Mesodermal cell (in vitro differentiated cells): Measurements from ENCODE around the gene LIG1.

ENCODE experiments used
- H3K27ac ChIP-seq: 2 replicates; pipeline ENCODE4 v1.7.0; 2013; ENCODE audit warnings: mild to moderate bottlenecking, low read depth, low read length, moderate library complexity; ENCODE audit not compliant: severe bottlenecking
- H3K36me3 ChIP-seq: 2 replicates; pipeline ENCODE4 v1.7.1; 2013; ENCODE audit warnings: mild to moderate bottlenecking, low read length, moderate library complexity; ENCODE audit not compliant: control insufficient read depth, insufficient read depth
- H3K4me1 ChIP-seq: one replicate; pipeline ENCODE4 v1.7.1; 2013; ENCODE audit warnings: mild to moderate bottlenecking, low read length; ENCODE audit not compliant: insufficient read depth, control insufficient read depth, poor library complexity, severe bottlenecking
- H3K4me3 ChIP-seq: 2 replicates; pipeline ENCODE4 v1.7.0; 2013; ENCODE audit warnings: low read length, control low read depth, mild to moderate bottlenecking; ENCODE audit not compliant: insufficient read depth, poor library complexity, severe bottlenecking; ENCODE audit errors: extremely low read depth
- H3K9me3 ChIP-seq: 2 replicates; pipeline ENCODE4 v1.7.1; 2013; ENCODE audit warnings: mild to moderate bottlenecking, low read length, moderate library complexity; ENCODE audit not compliant: control insufficient read depth
- WGBS, 2 experiments: methylation state at CpG; one replicate each; pipeline ENCODE4 v1.1.5; 2013; ENCODE audit warnings: missing lambda C conversion rate in 2 of 2; ENCODE audit not compliant: insufficient coverage in 2 of 2; 5-methylcytosine and 5-hydroxymethylcytosine counted together

Gene LIG1

DNA sequence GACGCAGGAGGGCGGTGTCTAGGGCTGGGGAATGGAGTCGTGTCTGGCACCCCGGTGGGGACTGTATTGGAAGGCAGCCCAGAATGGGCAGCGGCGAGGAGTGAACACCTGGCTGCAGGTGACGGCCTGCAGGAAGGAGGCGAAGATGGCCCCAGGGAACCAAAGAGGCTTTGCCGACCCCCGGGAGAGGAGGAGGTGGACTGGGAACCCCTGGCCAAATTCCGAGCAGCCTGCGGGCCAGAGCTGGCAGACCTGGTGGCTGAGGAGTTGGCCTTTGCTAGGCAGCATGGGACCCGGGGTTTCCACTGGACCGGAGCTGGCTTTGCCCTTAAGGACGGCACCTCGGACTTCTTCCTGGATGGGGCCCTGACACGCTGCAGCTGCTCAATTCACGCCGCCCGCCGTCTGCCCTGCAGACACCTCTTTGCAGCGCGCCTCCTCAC lies 26.2 kb upstream of the LIG1 start:
- 92 to 95% methylated on average over 23 of the region's 23 CpGs for WGBS, 2 experiments
- H3K36me3 ChIP-seq = peaks cover 4% of the 10 kb centered on the region

DNA sequence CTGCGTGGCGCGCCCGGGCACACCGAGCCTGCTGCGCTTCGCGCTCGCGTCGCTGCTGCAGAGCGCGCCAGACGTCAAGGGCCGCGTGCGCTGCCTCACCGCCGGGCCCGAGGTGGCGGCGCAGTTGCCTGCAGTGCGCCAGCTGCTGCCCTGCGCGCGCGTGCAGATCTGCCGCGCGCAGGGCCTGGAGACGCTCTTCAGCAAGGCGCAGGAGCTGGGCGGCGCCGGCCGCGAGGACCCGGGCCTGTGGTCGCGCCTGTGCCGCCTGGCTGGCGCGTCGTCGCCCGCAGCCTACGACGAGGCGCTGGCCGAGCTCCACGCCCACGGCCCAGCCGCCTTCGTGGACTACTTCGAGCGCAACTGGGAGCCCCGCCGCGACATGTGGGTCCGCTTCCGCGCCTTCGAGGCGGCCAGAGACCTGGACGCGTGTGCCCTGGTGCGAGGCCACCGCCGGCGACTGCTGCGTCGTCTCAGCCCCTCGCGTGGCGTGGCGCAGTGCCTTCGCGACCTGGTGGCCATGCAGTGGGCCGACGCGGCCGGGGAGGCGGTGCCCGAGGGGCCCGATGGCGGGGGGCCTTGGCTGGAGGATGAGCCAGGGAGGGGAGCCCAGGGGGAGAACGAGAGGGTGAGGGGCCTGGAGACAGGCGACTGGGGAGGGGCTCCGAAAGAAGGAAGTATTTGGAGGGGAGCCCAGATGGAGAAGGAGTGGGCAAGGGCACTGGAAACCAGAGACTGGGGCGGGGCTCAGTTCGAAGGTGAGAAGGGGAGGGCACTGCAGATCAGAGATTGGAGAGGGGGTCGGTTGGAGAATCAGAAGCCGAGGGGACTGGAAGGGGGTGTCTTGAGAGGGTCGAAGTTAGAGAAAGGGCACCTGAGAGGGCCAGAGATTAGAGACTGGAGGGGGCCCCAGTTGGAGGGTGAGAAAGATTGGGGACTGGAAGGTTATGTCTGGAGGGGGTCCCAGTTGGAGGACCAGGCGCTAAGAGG lies 25.0 kb upstream of the LIG1 start:
- Histone ChIP-seq H3K27ac (no peak overlapping the region), H3K9me3 (peaks cover 2% of the 10 kb centered on the region), H3K4me3 (no peak overlapping the region), H3K36me3 (peaks cover 8% of the 10 kb centered on the region), H3K4me1 (peaks cover 2% of the 10 kb centered on the region)
- 96% methylated on average over 88 to 94 of the region's 95 CpGs for WGBS, 2 experiments

More for the DNA sequence above, 26.2 kb upstream of the LIG1 start:
- Histone ChIP-seq H3K9me3 (no peaks in the 10 kb centered on the region), H3K4me3 (no peak overlapping the region), H3K27ac (no peak overlapping the region), H3K4me1 (peaks cover 2% of the 10 kb centered on the region)

DNA sequence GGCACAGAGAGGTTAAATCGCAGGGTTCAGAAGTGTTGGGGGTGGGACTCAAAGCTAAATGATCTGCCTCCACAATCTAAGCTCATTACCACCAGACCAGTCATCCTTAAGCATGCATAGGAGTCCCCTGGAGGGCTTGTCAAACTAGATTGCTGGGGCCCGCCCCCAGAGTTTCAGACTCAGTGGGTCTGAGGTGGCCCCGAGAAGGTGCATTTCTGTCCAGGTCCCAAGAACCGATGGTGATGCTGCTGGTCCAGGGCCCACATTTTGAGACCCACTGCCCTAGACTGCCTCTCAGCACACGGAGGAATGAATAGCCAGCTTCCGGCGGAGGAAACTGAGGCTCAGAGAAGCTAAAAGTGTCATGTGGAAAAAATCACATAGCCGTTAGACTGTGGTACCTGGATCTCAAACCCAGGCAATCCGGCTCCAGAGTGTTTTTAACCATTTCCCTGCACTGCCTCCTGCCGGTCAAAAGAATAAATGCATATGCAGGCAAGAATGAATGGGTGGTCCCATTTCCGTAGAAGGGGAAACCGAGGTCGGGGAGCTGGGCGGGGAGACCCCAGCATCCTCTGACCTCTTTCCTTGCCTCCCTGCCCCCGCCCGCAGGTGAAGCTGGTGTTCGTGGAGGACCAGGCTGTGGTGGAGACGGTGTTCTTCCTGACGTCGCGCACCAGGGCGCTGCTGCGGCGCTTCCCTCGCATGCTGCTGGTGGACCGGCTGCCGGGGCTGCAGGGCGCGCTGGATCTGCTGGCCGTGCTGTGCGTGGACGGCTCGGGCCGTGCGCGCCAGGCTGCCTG lies 24.1 kb upstream of the LIG1 start:
- Histone ChIP-seq H3K27ac (no peak overlapping the region), H3K4me3 (no peak overlapping the region), H3K36me3 (peaks cover 11% of the 10 kb centered on the region), H3K9me3 (peaks cover 4% of the 10 kb centered on the region), H3K4me1 (peaks cover 2% of the 10 kb centered on the region)
- 87 to 90% methylated on average over 30 to 34 of the region's 36 CpGs for WGBS, 2 experiments

DNA sequence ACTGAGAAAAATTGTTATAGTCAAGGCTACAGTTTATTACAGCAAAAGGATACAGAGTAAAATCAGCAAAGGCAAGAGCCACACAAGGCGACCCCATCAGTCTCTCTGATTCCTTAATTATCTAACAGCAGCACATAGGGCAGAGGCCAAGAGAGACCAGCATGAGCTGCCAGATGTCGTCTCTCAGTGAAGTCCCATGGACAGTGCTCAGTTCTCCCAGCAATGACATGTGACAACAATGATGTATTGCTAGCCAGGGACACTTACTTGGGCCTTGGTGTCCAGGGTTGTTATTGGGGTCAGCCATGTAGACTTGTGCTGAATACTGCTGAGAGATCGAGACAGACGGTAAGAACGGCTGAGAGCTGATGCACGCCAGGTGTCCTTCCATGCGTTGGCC lies 22.6 kb upstream of the LIG1 start:
- WGBS, 2 experiments = 97 to 100% methylated on average over 6 of the region's 7 CpGs
- H3K4me1 ChIP-seq = peaks cover 2% of the 10 kb centered on the region
- no peak overlapping the region for H3K4me3 ChIP-seq
- peaks cover 4% of the 10 kb centered on the region for H3K9me3 ChIP-seq
- peaks cover 19% of the 10 kb centered on the region for H3K36me3 ChIP-seq
- H3K27ac ChIP-seq = no peak overlapping the region

DNA sequence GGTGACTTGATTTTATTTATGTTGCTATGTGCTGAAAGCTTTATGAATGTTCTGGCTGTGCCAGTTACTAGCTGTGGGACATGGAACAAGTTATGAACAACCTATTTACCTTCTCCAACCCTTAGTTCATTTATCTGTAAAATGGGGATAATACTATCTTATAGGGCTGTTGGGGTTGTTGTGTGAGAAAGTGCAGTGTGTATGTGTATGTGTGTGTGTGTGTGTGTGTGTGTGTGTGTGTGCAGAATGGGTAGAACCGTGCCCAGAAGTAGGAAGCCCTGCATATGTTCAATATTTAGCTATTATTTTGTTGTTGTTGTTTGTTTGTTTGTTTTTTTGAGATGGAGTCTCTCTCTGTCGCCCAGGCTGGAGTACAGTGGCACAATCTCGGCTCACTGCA lies 20.7 kb upstream of the LIG1 start:
- Histone ChIP-seq H3K27ac (no peak overlapping the region), H3K36me3 (peaks cover 20% of the 10 kb centered on the region), H3K4me1 (no peaks in the 10 kb centered on the region), H3K9me3 (peaks cover 4% of the 10 kb centered on the region), H3K4me3 (no peak overlapping the region)
- WGBS, 2 experiments = 82 to 94% methylated on average over 2 to 3 of the region's 3 CpGs

DNA sequence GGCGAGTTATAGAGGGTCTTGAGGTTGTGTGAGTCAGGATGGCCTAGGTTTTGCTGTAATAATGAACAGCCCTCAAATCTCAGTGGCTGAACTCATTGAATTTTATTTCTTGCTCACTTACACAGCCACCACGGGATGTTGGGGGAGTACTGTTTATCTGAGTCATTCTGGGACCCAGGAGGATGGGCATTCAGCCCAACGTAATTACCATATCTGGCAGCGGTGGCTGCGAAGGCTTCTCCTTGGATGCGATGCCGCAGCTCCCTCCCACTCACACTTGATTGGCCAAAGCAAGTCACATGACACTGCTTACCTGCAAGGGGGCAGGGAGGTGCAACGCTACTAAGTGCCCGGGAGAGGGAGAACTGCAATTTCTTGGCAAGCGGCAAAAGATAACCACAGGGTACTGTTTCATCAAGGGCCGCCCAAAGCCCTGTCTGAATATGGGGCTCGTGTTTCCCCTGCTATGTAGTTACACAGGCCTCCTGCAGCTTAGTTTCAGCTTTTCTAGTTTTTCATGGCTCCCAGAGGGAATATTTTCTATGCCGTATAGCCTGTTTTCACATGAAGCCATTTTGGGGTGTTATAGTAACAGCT lies 20.2 kb upstream of the LIG1 start:
- Histone ChIP-seq H3K27ac (no peak overlapping the region), H3K4me1 (no peaks in the 10 kb centered on the region), H3K9me3 (peaks cover 4% of the 10 kb centered on the region), H3K4me3 (no peak overlapping the region), H3K36me3 (peaks cover 16% of the 10 kb centered on the region)
- 35 to 43% methylated on average over 8 to 11 of the region's 13 CpGs for WGBS, 2 experiments

DNA sequence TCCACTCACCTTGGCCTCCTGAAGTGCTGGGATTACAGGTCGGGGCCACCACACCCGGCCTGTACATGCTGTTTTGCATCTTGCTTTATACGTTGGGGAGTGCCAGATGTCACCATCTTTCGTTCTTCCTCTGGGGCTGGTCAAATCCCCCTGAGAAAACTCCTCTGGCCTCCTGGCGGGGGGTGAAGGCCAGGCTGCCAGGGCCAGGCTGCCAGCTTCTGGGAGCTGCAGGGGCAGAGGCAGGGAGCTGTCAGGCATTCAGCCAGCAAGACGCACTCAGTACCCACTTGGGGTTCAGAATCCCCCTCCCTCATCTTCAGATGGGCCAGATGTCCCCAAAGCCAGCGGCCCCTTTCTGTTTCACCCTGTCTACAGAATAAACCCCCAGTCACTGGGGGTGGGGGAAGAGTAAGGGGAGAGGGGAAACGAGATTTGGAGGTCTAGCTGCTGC lies 16.4 kb upstream of the LIG1 start:
- 89 to 91% methylated on average over 6 to 7 of the region's 8 CpGs for WGBS, 2 experiments
- no peak overlapping the region for H3K27ac ChIP-seq
- H3K4me3 ChIP-seq = no peak overlapping the region
- peaks cover 30% of the 10 kb centered on the region for H3K36me3 ChIP-seq
- H3K4me1 ChIP-seq = no peaks in the 10 kb centered on the region
- peaks cover 16% of the 10 kb centered on the region for H3K9me3 ChIP-seq

DNA sequence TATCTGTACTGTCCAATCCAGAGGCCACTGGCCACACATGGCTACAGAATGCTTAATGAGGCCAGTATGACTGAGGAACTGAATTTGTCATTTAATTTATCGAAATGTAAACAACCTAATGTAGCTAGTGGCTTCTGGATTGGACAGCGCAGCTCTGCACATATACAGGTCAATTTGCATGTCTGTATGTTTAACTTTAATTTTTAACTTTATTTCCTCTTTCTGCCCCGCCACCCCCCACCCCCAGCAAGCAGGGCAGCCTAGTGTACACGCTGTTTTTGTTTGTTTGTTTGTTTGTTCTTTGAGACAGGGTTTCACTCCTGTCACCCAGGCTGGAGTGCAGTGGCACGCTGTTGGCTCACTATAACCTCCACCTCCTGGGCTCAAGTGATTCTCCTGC lies 15.9 kb upstream of the LIG1 start:
- Histone ChIP-seq H3K4me1 (no peaks in the 10 kb centered on the region), H3K4me3 (no peak overlapping the region), H3K9me3 (peaks cover 21% of the 10 kb centered on the region), H3K27ac (no peak overlapping the region), H3K36me3 (peaks cover 33% of the 10 kb centered on the region)
- WGBS, 2 experiments = 100% methylated on average over 1 of the region's 5 CpGs

DNA sequence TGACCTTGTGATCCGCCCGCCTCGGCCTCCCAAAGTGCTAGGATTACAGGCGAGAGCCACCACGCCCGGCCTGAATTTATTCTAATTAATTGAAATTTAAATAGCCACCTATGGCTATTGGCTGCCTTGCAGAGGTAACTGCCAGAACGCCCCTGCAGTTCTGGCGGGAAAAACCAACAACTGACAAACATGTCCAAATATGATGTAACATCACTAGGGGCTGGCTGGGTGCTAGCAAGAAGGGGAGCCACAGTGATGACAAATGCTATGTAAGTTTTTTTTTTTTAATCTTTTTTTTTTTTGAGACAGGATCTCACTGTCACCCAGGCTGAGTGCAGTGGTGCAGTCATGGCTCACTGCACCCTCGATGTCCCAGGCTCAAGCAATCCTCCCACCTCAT lies 13.2 kb upstream of the LIG1 start:
- 95 to 100% methylated on average over 1 to 5 of the region's 9 CpGs for WGBS, 2 experiments
- H3K4me1 ChIP-seq = no peaks in the 10 kb centered on the region
- no peak overlapping the region for H3K27ac ChIP-seq
- H3K4me3 ChIP-seq = no peak overlapping the region
- H3K9me3 ChIP-seq = peaks cover 23% of the 10 kb centered on the region
- peaks cover 42% of the 10 kb centered on the region for H3K36me3 ChIP-seq

DNA sequence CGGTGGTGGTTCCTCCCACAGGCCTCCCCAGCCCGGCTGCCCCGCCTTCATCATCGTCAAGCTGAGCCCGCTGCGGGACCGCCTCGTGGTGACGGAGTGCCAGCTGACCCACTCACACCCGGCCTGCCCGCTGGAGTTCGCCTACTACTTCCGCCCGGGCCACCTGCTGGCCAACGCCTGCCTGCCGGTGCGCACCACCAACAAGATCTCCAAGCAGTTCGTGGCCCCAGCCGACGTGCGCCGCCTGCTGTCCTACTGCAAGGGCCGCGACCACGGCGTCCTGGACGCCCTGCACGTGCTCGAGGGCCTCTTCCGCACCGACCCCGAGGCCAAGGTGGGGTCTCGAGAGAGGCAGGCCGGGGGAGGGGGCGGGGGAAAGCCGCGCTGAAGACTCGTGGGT lies 12.3 kb upstream of the LIG1 start:
- WGBS, 2 experiments = 93 to 96% methylated on average over 25 to 36 of the region's 38 CpGs
- H3K4me1 ChIP-seq = no peaks in the 10 kb centered on the region
- H3K4me3 ChIP-seq = no peak overlapping the region
- peaks cover 23% of the 10 kb centered on the region for H3K9me3 ChIP-seq
- H3K27ac ChIP-seq = no peak overlapping the region
- peaks cover 36% of the 10 kb centered on the region for H3K36me3 ChIP-seq
